Activated CD4-positive, alpha-beta T cell treated with anti-CD3 and anti-CD28 coated beads for 36 hours (primary cell): ENCODE measurements around the gene SRBD1. TPM values are rescaled to one million over a fixed set of nuclear protein-coding genes. Genes with fewer than 3 reads are reported as not detected.

Experiments used
- ATAC-seq: fragments of 200-7000 bp; cut with Tn5 transposase; one replicate; pipeline ENCODE4 v1.10.0; 2021; ENCODE audit warnings: mild to moderate bottlenecking, moderate library complexity
- CTCF ChIA-PET: fragments of 350-600 bp; sonication (Branson Sonifier 250); formaldehyde crosslinking; loops from one replicate; lab custom pipeline; 2021; ENCODE audit warnings: antibody characterized with exemption; lab: Charles Lee
- POLR2A ChIA-PET: fragments of 350-600 bp; sonication (Branson Sonifier 250); formaldehyde crosslinking; loops from one replicate; lab custom pipeline; 2021; ENCODE audit warnings: antibody characterized with exemption, inconsistent platforms; lab: Charles Lee
- DNase-seq: peaks from one replicate; pipeline ENCODE4 v3.0.0-alpha.2; 2020
- H3K27ac Mint-ChIP-seq: one replicate; pipeline ENCODE4 v1.8.0; 2021; ENCODE audit warnings: mixed read lengths
- H3K27me3 Mint-ChIP-seq: one replicate; pipeline ENCODE4 v1.8.0; 2021; ENCODE audit warnings: mixed read lengths
- H3K36me3 Mint-ChIP-seq: one replicate; pipeline ENCODE4 v1.8.0; 2021; ENCODE audit warnings: low read depth, mixed read lengths
- H3K4me1 Mint-ChIP-seq: one replicate; pipeline ENCODE4 v1.8.0; 2021; ENCODE audit warnings: mixed read lengths
- H3K4me3 Mint-ChIP-seq: one replicate; pipeline ENCODE4 v1.8.0; 2021; ENCODE audit warnings: mild to moderate bottlenecking, moderate library complexity, mixed read lengths
- H3K9me3 Mint-ChIP-seq: one replicate; pipeline ENCODE4 v1.8.0; 2021; ENCODE audit warnings: low read depth, mixed read lengths
- intact Hi-C, 2 experiments: fragments of 100-400 bp; cut with DNase I in 1 of 2; cut with micrococcal nuclease in 1 of 2; formaldehyde crosslinking; loops; one replicate each; pipeline versions ENCODE4 v1.14.2 to v1.15.1; 2022 to 2024; cut with DNase I, micrococcal nuclease
- total RNA-seq, 2 experiments: library from RNA; stranded (reverse); gene quantifications; one replicate each; pipeline ENCODE4 v1.2.3, GENCODE V29; 2021

SRBD1 gene
- total RNA-seq, 2 experiments from 2014 or later, result 19.2 to 25.0 TPM

DNA sequence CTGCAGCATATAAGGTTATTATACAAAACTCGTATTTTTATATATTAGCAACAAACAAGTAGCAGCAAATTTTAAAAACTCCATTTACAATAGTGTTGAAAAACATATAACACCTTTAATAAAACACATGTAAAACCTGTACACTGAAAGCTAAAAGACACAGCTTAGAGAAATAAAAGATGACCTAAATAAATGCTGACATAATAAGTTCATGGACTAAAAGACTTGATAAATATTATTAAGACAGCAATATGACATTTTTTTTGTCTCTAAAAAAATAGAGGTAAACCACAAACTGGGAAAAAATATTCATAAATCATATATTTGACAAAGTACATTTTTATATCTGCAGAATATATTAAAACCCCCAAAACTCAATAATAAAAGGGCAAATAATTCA, 201.4 kb downstream of the SRBD1 start:
- H3K4me3 Mint-ChIP-seq, result no peak overlapping the region
- CTCF ChIA-PET, result no interaction called here
- ATAC-seq, result no peak
- POLR2A ChIA-PET, result no interaction called here
- H3K36me3 Mint-ChIP-seq, result peaks cover 24% of the 10 kb centered on the region
- H3K27me3 Mint-ChIP-seq, result no peaks in the 10 kb centered on the region
- H3K4me1 Mint-ChIP-seq, result no peaks in the 10 kb centered on the region
- H3K9me3 Mint-ChIP-seq, result no peaks in the 10 kb centered on the region
- DNase-seq, result no peak
- intact Hi-C loops, result no loop called here
- H3K27ac Mint-ChIP-seq, result no peak overlapping the region

DNA sequence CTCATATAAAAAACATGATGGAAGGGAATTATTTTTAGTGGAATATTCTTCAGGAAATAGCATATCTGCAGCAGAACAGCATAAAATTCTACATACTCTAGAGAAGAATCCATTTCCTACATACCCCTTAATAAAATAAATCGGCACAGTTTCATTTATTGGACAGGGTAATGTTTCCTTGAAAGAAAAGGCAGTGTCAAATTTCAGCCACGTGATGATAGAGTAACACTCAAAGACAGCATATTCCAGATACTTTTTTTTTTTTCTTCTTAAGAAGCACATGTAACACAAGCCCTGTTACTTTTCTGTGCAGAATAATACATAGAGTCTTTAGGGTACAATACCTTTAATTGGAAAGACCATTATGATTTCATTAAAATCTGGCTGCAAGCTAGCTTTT, 204.4 kb downstream of the SRBD1 start:
- Mint-ChIP-seq H3K36me3 (peaks cover 13% of the 10 kb centered on the region), H3K27ac (no peak overlapping the region), H3K4me1 (no peaks in the 10 kb centered on the region), H3K27me3 (no peaks in the 10 kb centered on the region), H3K9me3 (no peaks in the 10 kb centered on the region), H3K4me3 (no peak overlapping the region)
- no peak for ATAC-seq
- intact Hi-C loops, result no loop called here
- DNase-seq, result no peak
- CTCF ChIA-PET, result interaction anchor here (1.0 kb wide), 1 partner anchor 12 kb away, joined by 4 read pairs; no protein-coding TSS in a partner anchor
- POLR2A ChIA-PET, result no interaction called here

- no peak overlapping the region for H3K4me3 Mint-ChIP-seq
- no peak overlapping the region for H3K27ac Mint-ChIP-seq
- no peaks in the 10 kb centered on the region for H3K4me1 Mint-ChIP-seq
- CTCF ChIA-PET, result interaction anchor here (1.1 kb wide), 1 partner anchor 12 kb away, joined by 3 read pairs; no protein-coding TSS in a partner anchor
- intact Hi-C loops, result no loop called here
- DNase-seq (no peak), ATAC-seq (no peak)
- peaks cover 4% of the 10 kb centered on the region for H3K36me3 Mint-ChIP-seq
- POLR2A ChIA-PET, result no interaction called here
- H3K9me3 Mint-ChIP-seq, result no peaks in the 10 kb centered on the region
- no peaks in the 10 kb centered on the region for H3K27me3 Mint-ChIP-seq
Observed at GRCh38 chr2:45404807-45405297, 206.2 kb downstream of the SRBD1 start.

DNA sequence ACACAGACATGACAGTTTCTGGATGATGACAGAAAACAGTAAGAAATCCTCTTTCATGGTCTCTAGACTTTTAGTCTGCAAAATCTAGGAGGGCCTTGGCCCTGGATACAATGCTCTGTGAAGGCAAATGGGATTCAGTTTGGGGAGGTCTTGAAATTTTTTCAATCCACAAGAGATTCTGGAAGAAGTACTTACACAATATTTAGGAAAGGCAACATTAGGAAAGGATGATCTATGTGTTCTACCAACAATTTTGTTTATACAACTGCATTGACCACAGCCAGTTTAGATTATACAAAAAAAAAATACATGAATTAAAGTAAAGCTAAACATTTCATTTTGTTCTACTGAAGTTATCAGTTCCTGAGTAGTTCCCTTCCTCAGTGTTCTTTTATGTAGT, 208.0 kb downstream of the SRBD1 start:
- intact Hi-C loops, result no loop called here
- H3K27me3 Mint-ChIP-seq, result no peaks in the 10 kb centered on the region
- no peak overlapping the region for H3K27ac Mint-ChIP-seq
- H3K9me3 Mint-ChIP-seq, result no peaks in the 10 kb centered on the region
- ChIA-PET CTCF (no interaction called here), POLR2A (no interaction called here)
- H3K4me3 Mint-ChIP-seq, result no peak overlapping the region
- peaks cover 4% of the 10 kb centered on the region for H3K36me3 Mint-ChIP-seq
- no peaks in the 10 kb centered on the region for H3K4me1 Mint-ChIP-seq
- no peak for ATAC-seq
- no peak for DNase-seq

GRCh38 chr2:45401431-45401922, 209.6 kb downstream of the SRBD1 start:
- CTCF ChIA-PET, result no interaction called here
- Mint-ChIP-seq H3K4me1 (no peaks in the 10 kb centered on the region), H3K27me3 (no peaks in the 10 kb centered on the region), H3K36me3 (peaks cover 3% of the 10 kb centered on the region), H3K9me3 (no peaks in the 10 kb centered on the region), H3K4me3 (no peak overlapping the region), H3K27ac (no peak overlapping the region)
- intact Hi-C loops, result no loop called here
- ATAC-seq (no peak), DNase-seq (no peak)
- POLR2A ChIA-PET, result no interaction called here

GRCh38 chr2:45399040-45399784, 211.9 kb downstream of the SRBD1 start:
- ChIA-PET CTCF (no interaction called here), POLR2A (interaction anchor here (0.6 kb wide), 1 partner anchor 394 kb away, joined by 6 read pairs; no protein-coding TSS in a partner anchor)
- ATAC-seq (no peak), DNase-seq (no peak)
- Mint-ChIP-seq H3K27me3 (no peaks in the 10 kb centered on the region), H3K27ac (no peak overlapping the region), H3K4me1 (no peaks in the 10 kb centered on the region), H3K4me3 (no peak overlapping the region), H3K9me3 (no peaks in the 10 kb centered on the region), H3K36me3 (peaks cover 11% of the 10 kb centered on the region)
- intact Hi-C loops, result no loop called here

DNA sequence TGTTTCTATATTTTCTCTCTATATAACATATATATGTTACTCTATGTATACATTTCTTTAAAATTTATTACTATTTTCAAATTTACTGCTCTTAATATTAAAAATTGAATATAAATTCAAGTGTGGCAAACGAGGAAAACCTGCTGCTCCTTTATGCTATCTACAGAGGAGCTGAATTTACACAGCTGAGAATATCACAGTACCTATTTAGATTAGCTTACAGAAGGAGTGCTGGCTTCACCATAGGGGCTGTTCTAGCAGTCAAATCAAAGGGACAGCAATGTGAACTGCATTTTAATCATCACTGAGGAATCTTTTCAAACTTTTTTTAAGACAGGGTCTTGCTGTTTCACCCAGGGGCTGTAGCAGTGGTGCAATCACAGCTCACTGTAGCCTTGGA, 213.8 kb downstream of the SRBD1 start:
- H3K4me3 Mint-ChIP-seq, result no peak overlapping the region
- no peaks in the 10 kb centered on the region for H3K4me1 Mint-ChIP-seq
- POLR2A ChIA-PET, result no interaction called here

GRCh38 chr2:45396671-45397070, 214.4 kb downstream of the SRBD1 start:
- ChIA-PET POLR2A (no interaction called here), CTCF (interaction anchor here (0.6 to 1.6 kb wide), 2 partner anchors 22 to 537 kb away, joined by 3 read pairs; no protein-coding TSS in a partner anchor)
- no peak for ATAC-seq
- DNase-seq, result no peak
- Mint-ChIP-seq H3K4me3 (no peak overlapping the region), H3K27me3 (no peaks in the 10 kb centered on the region), H3K4me1 (no peaks in the 10 kb centered on the region), H3K36me3 (peaks cover 21% of the 10 kb centered on the region), H3K9me3 (no peaks in the 10 kb centered on the region), H3K27ac (no peak overlapping the region)
- intact Hi-C loops, result no loop called here

More for the DNA sequence above, 213.8 kb downstream of the SRBD1 start:
- no peaks in the 10 kb centered on the region for H3K27me3 Mint-ChIP-seq
- H3K36me3 Mint-ChIP-seq, result peaks cover 20% of the 10 kb centered on the region
- intact Hi-C loops, result no loop called here
- DNase-seq, result no peak
- H3K9me3 Mint-ChIP-seq, result no peaks in the 10 kb centered on the region
- H3K27ac Mint-ChIP-seq, result no peak overlapping the region
- no peak for ATAC-seq
- CTCF ChIA-PET, result interaction anchor here (1.6 kb wide), 1 partner anchor 21 kb away, joined by 3 read pairs; no protein-coding TSS in a partner anchor

DNA sequence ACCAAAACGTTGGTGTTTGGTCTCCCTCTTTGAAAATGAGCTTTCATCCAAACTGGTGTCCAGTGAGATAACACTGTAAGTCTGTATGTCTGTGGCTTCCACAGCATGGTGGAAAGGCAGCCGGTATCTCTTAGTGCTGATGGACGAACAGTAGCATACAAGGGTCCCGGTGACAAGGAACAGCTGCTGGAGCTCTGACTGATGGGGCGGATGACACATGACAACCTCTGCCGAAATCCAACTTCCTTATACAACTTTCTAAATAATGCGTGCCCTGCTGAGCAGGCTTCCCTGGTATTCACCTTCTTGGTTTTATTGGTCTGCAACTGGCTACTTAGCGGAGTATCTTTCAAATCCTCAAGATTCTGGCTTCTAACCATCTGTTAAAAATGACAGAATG, 216.2 kb downstream of the SRBD1 start:
- Mint-ChIP-seq H3K27me3 (no peaks in the 10 kb centered on the region), H3K4me3 (no peak overlapping the region), H3K4me1 (no peaks in the 10 kb centered on the region), H3K27ac (no peak overlapping the region), H3K9me3 (no peaks in the 10 kb centered on the region), H3K36me3 (peaks cover 25% of the 10 kb centered on the region)
- CTCF ChIA-PET, result no interaction called here
- ATAC-seq, result no peak
- no peak for DNase-seq
- POLR2A ChIA-PET, result no interaction called here
- intact Hi-C loops, result no loop called here

DNA sequence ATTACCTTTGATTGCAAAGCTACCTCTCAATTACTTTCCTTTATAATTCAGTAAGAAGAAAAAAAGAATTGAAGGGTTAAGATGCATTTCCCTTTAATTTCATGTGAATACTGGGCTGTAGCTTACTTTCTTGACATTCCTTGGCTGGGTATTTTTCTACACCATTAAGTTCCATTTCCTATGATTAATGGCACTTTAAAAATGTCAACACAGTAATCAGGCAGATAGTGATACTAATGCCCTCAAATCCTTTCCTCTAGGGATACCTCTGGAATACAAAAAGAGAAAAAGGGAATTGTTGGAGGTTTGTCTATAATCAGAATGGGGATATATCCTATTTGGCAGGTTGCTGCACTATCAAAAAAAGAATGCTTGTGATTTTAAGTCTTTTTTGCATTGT, 216.9 kb downstream of the SRBD1 start:
- no peak overlapping the region for H3K4me3 Mint-ChIP-seq
- peaks cover 29% of the 10 kb centered on the region for H3K36me3 Mint-ChIP-seq
- no peaks in the 10 kb centered on the region for H3K27me3 Mint-ChIP-seq
- POLR2A ChIA-PET, result no interaction called here
- H3K4me1 Mint-ChIP-seq, result no peaks in the 10 kb centered on the region
- H3K27ac Mint-ChIP-seq, result no peak overlapping the region
- no peaks in the 10 kb centered on the region for H3K9me3 Mint-ChIP-seq
- CTCF ChIA-PET, result no interaction called here
- DNase-seq, result no peak
- intact Hi-C loops, result no loop called here
- ATAC-seq, result no peak

DNA sequence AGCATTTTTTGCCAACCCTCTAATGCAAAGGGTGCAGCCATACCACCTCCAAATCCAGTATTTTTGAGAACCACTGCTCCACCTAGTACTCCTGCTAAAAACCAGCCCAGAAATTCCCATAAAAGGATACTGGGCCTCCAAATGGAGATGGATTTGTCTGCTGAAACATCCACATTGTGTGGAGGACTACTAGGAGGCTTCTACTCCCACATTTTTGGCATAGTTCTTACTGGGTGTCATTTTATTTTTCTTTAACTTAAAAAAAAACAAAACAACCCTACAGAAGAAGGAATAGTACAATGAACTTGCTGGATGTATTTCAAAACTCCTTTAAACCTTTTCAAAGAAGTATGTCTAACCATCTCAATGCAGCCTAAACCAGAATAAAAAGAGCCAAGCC, 219.2 kb downstream of the SRBD1 start:
- intact Hi-C loops, result no loop called here
- Mint-ChIP-seq H3K9me3 (no peaks in the 10 kb centered on the region), H3K4me1 (no peaks in the 10 kb centered on the region), H3K27ac (no peak overlapping the region), H3K4me3 (no peak overlapping the region), H3K36me3 (peaks cover 46% of the 10 kb centered on the region), H3K27me3 (no peaks in the 10 kb centered on the region)
- POLR2A ChIA-PET, result interaction anchor here (0.7 kb wide), 1 partner anchor 387 kb away, joined by 5 read pairs; no protein-coding TSS in a partner anchor
- ATAC-seq (no peak), DNase-seq (no peak)
- CTCF ChIA-PET, result interaction anchor here (0.7 kb wide), 1 partner anchor 57 kb away, joined by 3 read pairs; no protein-coding TSS in a partner anchor

DNA sequence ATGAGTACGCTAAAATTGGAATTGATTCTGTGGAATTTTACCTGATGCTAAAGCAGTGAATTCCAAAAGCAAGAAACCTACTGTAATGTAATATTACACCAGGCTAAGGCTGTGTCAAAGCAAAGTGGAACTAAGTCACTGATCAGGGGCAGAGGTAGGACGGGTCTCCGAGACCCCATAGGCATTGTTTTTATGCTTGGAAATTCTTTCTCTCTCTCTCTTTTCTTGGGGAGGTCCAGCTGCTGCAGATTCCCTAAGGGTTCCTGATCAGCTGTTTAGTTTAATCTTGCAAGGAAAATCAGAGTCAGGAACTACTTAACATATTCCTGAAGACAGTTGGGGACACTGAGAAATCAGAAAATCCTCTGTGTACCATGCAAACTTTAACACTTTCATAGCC, 220.2 kb downstream of the SRBD1 start:
- POLR2A ChIA-PET, result no interaction called here
- H3K4me1 Mint-ChIP-seq, result no peaks in the 10 kb centered on the region
- no peaks in the 10 kb centered on the region for H3K27me3 Mint-ChIP-seq
- DNase-seq (no peak), ATAC-seq (no peak)
- CTCF ChIA-PET, result interaction anchor here (0.6 kb wide), 1 partner anchor 419 kb away, joined by 3 read pairs; no protein-coding TSS in a partner anchor
- no peaks in the 10 kb centered on the region for H3K9me3 Mint-ChIP-seq
- intact Hi-C loops, result no loop called here
- H3K36me3 Mint-ChIP-seq, result peaks cover 46% of the 10 kb centered on the region
- H3K27ac Mint-ChIP-seq, result no peak overlapping the region
- H3K4me3 Mint-ChIP-seq, result no peak overlapping the region
